Measurements from ENCODE around the gene CDK14.

Gene CDK14

GRCh38 chr7:90688810-90689209 is 92.7 kb downstream of the CDK14 start:
- no peak for DNase-seq

- DNase-seq = no peak
These were observed 93.1 kb downstream of the CDK14 start for GRCh38 chr7:90689260-90689659.

GRCh38 chr7:90690159-90690858 is 94.2 kb downstream of the CDK14 start:
- DNase-seq = no peak

GRCh38 chr7:90692396-90692795 is 96.3 kb downstream of the CDK14 start:
- no peak for DNase-seq

GRCh38 chr7:90692947-90693346 is 96.8 kb downstream of the CDK14 start:
- no peak for DNase-seq

GRCh38 chr7:90693939-90694338 is 97.8 kb downstream of the CDK14 start:
- no peak for DNase-seq

GRCh38 chr7:90698616-90699015 is 102.5 kb downstream of the CDK14 start:
- DNase-seq = no peak

- no peak for DNase-seq
These were observed 104.9 kb downstream of the CDK14 start for GRCh38 chr7:90701021-90701420.

GRCh38 chr7:90701771-90702170 is 105.7 kb downstream of the CDK14 start:
- no peak for DNase-seq

GRCh38 chr7:90705391-90706071 is 109.4 kb downstream of the CDK14 start:
- no peak for DNase-seq

- DNase-seq = no peak
These were observed 110.1 kb downstream of the CDK14 start for GRCh38 chr7:90706072-90706716.

GRCh38 chr7:90708841-90709317 is 112.8 kb downstream of the CDK14 start:
- DNase-seq = peak; percentile 30

- DNase-seq = no peak
These were observed 113.7 kb downstream of the CDK14 start for GRCh38 chr7:90709501-90710465.

GRCh38 chr7:90710466-90710850 is 114.3 kb downstream of the CDK14 start:
- no peak for DNase-seq

GRCh38 chr7:90713628-90714027 is 117.5 kb downstream of the CDK14 start:
- no peak for DNase-seq

- DNase-seq = no peak
These were observed 118.9 kb downstream of the CDK14 start for GRCh38 chr7:90715067-90715466.

GRCh38 chr7:90717296-90718060 is 121.4 kb downstream of the CDK14 start:
- DNase-seq = no peak

GRCh38 chr7:90719155-90719554 is 123.0 kb downstream of the CDK14 start:
- no peak for DNase-seq

- DNase-seq = no peak
These were observed 125.1 kb downstream of the CDK14 start for GRCh38 chr7:90720984-90721760.

GRCh38 chr7:90721869-90722431 is 125.8 kb downstream of the CDK14 start:
- DNase-seq = no peak

GRCh38 chr7:90723233-90723632 is 127.1 kb downstream of the CDK14 start:
- DNase-seq = no peak

Data from NCI-H226 (cell line).